OCI-LY1 (cell line): ENCODE measurements around the gene CDHR1.

ENCODE experiments used
- H2AFZ ChIP-seq: fragments of 200-600 bp; sonication (generic), shearing (Covaris generic); 2 replicates; pipeline ENCODE4 v1.6.0; 2014; ENCODE audit warnings: antibody characterized with exemption, mild to moderate bottlenecking, low read length
- H3F3A ChIP-seq: fragments of 200-600 bp; sonication (generic), shearing (Covaris generic); 2 replicates; pipeline ENCODE4 v1.6.0; 2014; ENCODE audit warnings: mild to moderate bottlenecking, antibody characterized with exemption, low read length, moderate library complexity; ENCODE audit not compliant: insufficient read depth
- H3K27ac ChIP-seq: fragments of 200-600 bp; sonication (generic); 2 replicates; pipeline ENCODE4 v1.5.1; 2014; ENCODE audit warnings: low read length, mixed run types, mild to moderate bottlenecking, low read depth; ENCODE audit not compliant: poor library complexity, severe bottlenecking
- H3K27me3 ChIP-seq: fragments of 200-600 bp; sonication (generic); 2 replicates; pipeline ENCODE4 v1.6.0; 2014; ENCODE audit warnings: antibody characterized with exemption, mild to moderate bottlenecking, low read length, moderate library complexity; ENCODE audit not compliant: insufficient read depth
- H3K36me3 ChIP-seq: fragments of 200-600 bp; sonication (generic); 2 replicates; pipeline ENCODE4 v1.6.1; 2014; ENCODE audit warnings: mild to moderate bottlenecking, antibody characterized with exemption, low read length, moderate library complexity, mixed read lengths; ENCODE audit not compliant: insufficient read depth
- H3K4me1 ChIP-seq: fragments of 200-600 bp; sonication (generic); 2 replicates; pipeline ENCODE4 v1.5.1; 2014; ENCODE audit warnings: mild to moderate bottlenecking, low read length, moderate library complexity; ENCODE audit not compliant: insufficient read depth, severe bottlenecking
- H3K4me2 ChIP-seq: fragments of 200-600 bp; sonication (generic), shearing (Covaris generic); 2 replicates; pipeline ENCODE4 v1.6.1; 2014; ENCODE audit warnings: low read length
- H3K4me3 ChIP-seq: fragments of 200-600 bp; sonication (generic); 2 replicates; pipeline ENCODE4 v1.5.1; 2014; ENCODE audit warnings: low read length, low read depth, mild to moderate bottlenecking, mixed read lengths; ENCODE audit not compliant: poor library complexity, severe bottlenecking
- H3K79me2 ChIP-seq: fragments of 200-600 bp; shearing (Covaris generic); 2 replicates; pipeline ENCODE4 v1.6.1; 2016; ENCODE audit warnings: mixed run types, low read length, mixed read lengths; ENCODE audit not compliant: insufficient read depth
- H3K9ac ChIP-seq: fragments of 200-600 bp; sonication (generic), shearing (Covaris generic); 2 replicates; pipeline ENCODE4 v1.6.1; 2014; ENCODE audit warnings: mild to moderate bottlenecking, low read length, mixed read lengths
- H3K9me2 ChIP-seq: fragments of 200-600 bp; sonication (generic), shearing (Covaris generic); 2 replicates; pipeline ENCODE4 v1.6.1; 2014; ENCODE audit warnings: low read depth, mild to moderate bottlenecking, low read length, mixed read lengths
- H3K9me3 ChIP-seq: fragments of 200-600 bp; shearing (Covaris generic); 2 replicates; pipeline ENCODE4 v1.6.1; 2014; ENCODE audit warnings: low read length, mixed read lengths
- H4K20me1 ChIP-seq: fragments of 200-600 bp; sonication (generic), shearing (Covaris generic); 2 replicates; pipeline ENCODE4 v1.6.0; 2016; ENCODE audit warnings: mild to moderate bottlenecking, low read length; ENCODE audit not compliant: insufficient read depth
- CTCF ChIP-seq: fragments of 200-600 bp; sonication (generic), shearing (Covaris generic); IDR thresholded peaks from 2 replicates; pipeline ENCODE4 v1.5.1; 2017; ENCODE audit warnings: mild to moderate bottlenecking, antibody characterized with exemption, low read length, moderate library complexity, mixed read lengths
- EZH2 ChIP-seq: fragments of 200-600 bp; sonication (generic), shearing (Covaris generic); IDR thresholded peaks from 2 replicates; pipeline ENCODE4 v1.8.0; 2017; ENCODE audit warnings: borderline replicate concordance, mixed run types, mild to moderate bottlenecking, antibody characterized with exemption, low read length, moderate library complexity, mixed read lengths

Gene CDHR1

GRCh38 chr10:84208023-84208422 is 13.7 kb downstream of the CDHR1 start:
- Histone ChIP-seq H2AFZ (no peak overlapping the region), H3K79me2 (no peaks in the 10 kb centered on the region), H3K4me2 (no peak overlapping the region), H3K4me3 (no peak overlapping the region), H3K27ac (no peak overlapping the region), H4K20me1 (no peaks in the 10 kb centered on the region), H3F3A (no peaks in the 10 kb centered on the region), H3K27me3 (peaks cover 3% of the 10 kb centered on the region; the same call in 1 of the 2 replicates), H3K9me3 (no peaks in the 10 kb centered on the region), H3K9me2 (no peaks in the 10 kb centered on the region), H3K4me1 (no peaks in the 10 kb centered on the region), H3K36me3 (no peaks in the 10 kb centered on the region), H3K9ac (no peak overlapping the region)
- no peak for TF ChIP-seq CTCF
- TF ChIP-seq EZH2 = no peak

- H3K79me2 ChIP-seq = no peaks in the 10 kb centered on the region
- no peak overlapping the region for H3K27ac ChIP-seq
- H3K9ac ChIP-seq = no peak overlapping the region
- H3K9me2 ChIP-seq = no peaks in the 10 kb centered on the region
- no peaks in the 10 kb centered on the region for H4K20me1 ChIP-seq
- peaks cover 3% of the 10 kb centered on the region; the same call in 1 of the 2 replicates for H3K27me3 ChIP-seq
- no peak overlapping the region for H3K4me2 ChIP-seq
- no peaks in the 10 kb centered on the region for H3F3A ChIP-seq
- H3K36me3 ChIP-seq = no peaks in the 10 kb centered on the region
- H3K4me3 ChIP-seq = no peak overlapping the region
- H2AFZ ChIP-seq = no peak overlapping the region
- no peaks in the 10 kb centered on the region for H3K9me3 ChIP-seq
- TF ChIP-seq EZH2 (no peak), CTCF (no peak)
- no peaks in the 10 kb centered on the region for H3K4me1 ChIP-seq
Observed at GRCh38 chr10:84211566-84211965, 17.2 kb downstream of the CDHR1 start.

GRCh38 chr10:84212014-84212413 is 17.7 kb downstream of the CDHR1 start:
- Histone ChIP-seq H3K27ac (no peak overlapping the region), H3K9me3 (no peaks in the 10 kb centered on the region), H3F3A (no peaks in the 10 kb centered on the region), H2AFZ (no peak overlapping the region), H3K4me2 (no peak overlapping the region), H3K36me3 (no peaks in the 10 kb centered on the region), H3K9me2 (no peaks in the 10 kb centered on the region), H3K27me3 (peaks cover 3% of the 10 kb centered on the region; the same call in 1 of the 2 replicates), H3K4me3 (no peak overlapping the region), H3K79me2 (no peaks in the 10 kb centered on the region), H3K9ac (no peak overlapping the region), H4K20me1 (no peaks in the 10 kb centered on the region), H3K4me1 (no peaks in the 10 kb centered on the region)
- TF ChIP-seq CTCF (no peak), EZH2 (no peak)
